Testis (tissue), 3 donors: ENCODE results near the gene COIL. TPM values are rescaled to one million over a fixed set of nuclear protein-coding genes. Genes with fewer than 3 reads are reported as not detected.

ENCODE experiments used
- DNase-seq: peaks from one replicate; pipeline ENCODE4 v3.0.0-alpha.2; 2019
- H3K27ac ChIP-seq, 2 donors: fragments of 200-600 bp; sonication (generic); one replicate each; pipeline ENCODE4 v1.5.1; 2019
- H3K27me3 ChIP-seq: fragments of 200-600 bp; sonication (generic); one replicate; pipeline ENCODE4 v1.5.1; 2019
- H3K36me3 ChIP-seq: fragments of 200-600 bp; sonication (generic); one replicate; pipeline ENCODE4 v1.5.1; 2017; ENCODE audit warnings: low read depth; ENCODE audit errors: missing control alignments
- H3K4me1 ChIP-seq: fragments of 200-600 bp; sonication (generic); one replicate; pipeline ENCODE4 v1.5.1; 2019
- H3K4me3 ChIP-seq, 2 donors: fragments of 200-600 bp; sonication (generic); one replicate each; pipeline ENCODE4 v1.5.1; 2017 to 2019
- H3K9me3 ChIP-seq: fragments of 200-600 bp; sonication (generic); one replicate; pipeline ENCODE4 v1.5.1; 2017
- CTCF ChIP-seq, 3 experiments: fragments of 450-650 bp in 2 of 3; fragments of 200-600 bp in 1 of 3; sonication (generic) in 1 of 3; IDR thresholded peaks; one replicate each; pipeline ENCODE4 v1.5.1; 2016 to 2019; ENCODE audit warnings: antibody characterized with exemption in 3 of 3, mild to moderate bottlenecking in 2 of 3, moderate library complexity in 1 of 3
- POLR2A ChIP-seq: fragments of 450-650 bp; IDR thresholded peaks from one replicate; pipeline ENCODE4 v1.6.1; 2017; ENCODE audit warnings: antibody characterized with exemption, mild to moderate bottlenecking, moderate library complexity
- WGBS, 2 donors: methylation state at CpG; one replicate each; pipeline ENCODE4 v1.1.5; 2018; 5-methylcytosine and 5-hydroxymethylcytosine counted together
- intact Hi-C: fragments of 100-400 bp; cut with DNase I; formaldehyde crosslinking; loops from one replicate; pipeline ENCODE4 v1.15.1; 2023; ENCODE audit warnings: low total_unique reads
- polyA plus RNA-seq: library from polyadenylated mRNA; stranded (reverse); fragments of 350-450 nt; fragmentation: Illumina TruSeq; extraction: RNeasy Lipid Tissue Mini Kit (QIAGEN cat#74804); gene quantifications from one replicate; pipeline ENCODE4 v1.2.3, GENCODE V29; 2014; ENCODE audit warnings: low read depth, low replicate concordance; ENCODE audit not compliant: insufficient read depth
- total RNA-seq, 2 donors: library from RNA; depleted of rRNA; stranded (reverse); fragments of >200 nt; gene quantifications; one replicate each; pipeline ENCODE4 v1.2.3, GENCODE V29; 2016

The COIL gene
- total and polyA plus RNA-seq, 3 donors from 2014 or later, result 48.4 to 214 (median 87.6) TPM

GRCh38 chr17:56913000-56913311 is 47.9 kb downstream of the COIL start:
- Histone ChIP-seq H3K36me3 (no peaks in the 10 kb centered on the region), H3K27ac (peak overlapping the region; percentile 73 to 85), H3K9me3 (no peaks in the 10 kb centered on the region), H3K4me1 (peaks cover 21% of the 10 kb centered on the region), H3K27me3 (no peaks in the 10 kb centered on the region), H3K4me3 (peak overlapping the region; percentile 74 to 95)
- no peak for DNase-seq
- intact Hi-C loops, result no loop called here
- 4 to 14% methylated on average over 4 to 7 of the region's 7 CpGs for WGBS, 2 donors
- TF ChIP-seq POLR2A (no peak), CTCF (IDR thresholded peaks at IDR 0.05) (no peak)

GRCh38 chr17:56912105-56912999 is 48.5 kb downstream of the COIL start:
- Histone ChIP-seq H3K4me3 (peak overlapping the region; percentile 74 to 95), H3K9me3 (no peaks in the 10 kb centered on the region), H3K4me1 (peaks cover 27% of the 10 kb centered on the region), H3K36me3 (no peaks in the 10 kb centered on the region), H3K27me3 (no peaks in the 10 kb centered on the region), H3K27ac (peak overlapping the region; percentile 73 to 85)
- DNase-seq, result peak; percentile 68
- TF ChIP-seq CTCF (IDR thresholded peaks at IDR 0.05) (no peak), POLR2A (no peak)
- 29 to 37% methylated on average over 13 to 21 of the region's 21 CpGs for WGBS, 2 donors
- intact Hi-C loops, result no loop called here

- no peak overlapping the region for H3K4me3 ChIP-seq
- H3K36me3 ChIP-seq, result no peaks in the 10 kb centered on the region
- 73 to 82% methylated on average over 5 to 7 of the region's 7 CpGs for WGBS, 2 donors
- peaks cover 31% of the 10 kb centered on the region for H3K4me1 ChIP-seq
- TF ChIP-seq CTCF (IDR thresholded peaks at IDR 0.05), result no peak
- TF ChIP-seq POLR2A, result no peak
- H3K9me3 ChIP-seq, result no peaks in the 10 kb centered on the region
- intact Hi-C loops, result no loop called here
- peak overlapping the region; percentile 9 to 85 for H3K27ac ChIP-seq
- no peak for DNase-seq
- no peaks in the 10 kb centered on the region for H3K27me3 ChIP-seq
Measured at GRCh38 chr17:56910509-56911235, 50.2 kb downstream of the COIL start.

GRCh38 chr17:56909742-56910508 is 50.9 kb downstream of the COIL start:
- H3K9me3 ChIP-seq, result no peaks in the 10 kb centered on the region
- DNase-seq, result peak; percentile 77
- 43 to 74% methylated on average over 5 to 6 of the region's 6 CpGs for WGBS, 2 donors
- no peaks in the 10 kb centered on the region for H3K36me3 ChIP-seq
- peaks cover 31% of the 10 kb centered on the region for H3K4me1 ChIP-seq
- no peaks in the 10 kb centered on the region for H3K27me3 ChIP-seq
- no peak overlapping the region for H3K4me3 ChIP-seq
- TF ChIP-seq POLR2A, result no peak
- no peak for TF ChIP-seq CTCF (IDR thresholded peaks at IDR 0.05)
- intact Hi-C loops, result no loop called here
- peak overlapping the region; percentile 9 to 85 for H3K27ac ChIP-seq
